ENCODE data around the gene NUDT16L1. TPM values are rescaled to one million over a fixed set of nuclear protein-coding genes. Genes with fewer than 3 reads are reported as not detected.

NUDT16L1 gene
- total and polyA plus RNA-seq, 2 of the 13 experiments (the other 11 are each of a cell fraction or from before 2014, with no cell fraction given): 28.0 to 40.5 TPM

GRCh38 chr16:4693296-4693955, at the start of gene NUDT16L1 (continued):
- TF ChIP-seq CBX2 (IDR thresholded peaks at IDR 0.05; ENCODE audit: low read depth, low read length) (no peak), CBX2 (CRISPR knock-in tag; IDR thresholded peaks at IDR 0.05; ENCODE audit: low read depth) (no peak), DRAP1 (CRISPR knock-in tag; IDR thresholded peaks at IDR 0.05) (peak; percentile 86), ATM (IDR thresholded peaks at IDR 0.05; ENCODE audit: borderline replicate concordance) (no peak), MXD3 (CRISPR knock-in tag; IDR thresholded peaks at IDR 0.05) (0 out of 2 replicates have a peak, but pooled peaks have one; percentile 14), SMARCC2 (IDR thresholded peaks at IDR 0.05) (no peak), BCLAF1 (IDR thresholded peaks at IDR 0.05) (no peak), ZNF83 (CRISPR knock-in tag; IDR thresholded peaks at IDR 0.05; ENCODE audit: borderline replicate concordance) (no peak), ZNF180 (CRISPR knock-in tag; IDR thresholded peaks at IDR 0.05; ENCODE audit: borderline replicate concordance, low read depth) (no peak), JARID2 (CRISPR knock-in tag; IDR thresholded peaks at IDR 0.05; ENCODE audit: insufficient replicate concordance) (no peak), AKAP8 (CRISPR knock-in tag; IDR thresholded peaks at IDR 0.05) (peak; percentile 99; the same call in 1 of the 2 replicates), PLSCR1 (CRISPR knock-in tag; IDR thresholded peaks at IDR 0.05; ENCODE audit: borderline replicate concordance) (no peak), ZNF572 (CRISPR knock-in tag; IDR thresholded peaks at IDR 0.05) (no peak), ZNF713 (CRISPR knock-in tag; IDR thresholded peaks at IDR 0.05) (no peak), POLR2G (IDR thresholded peaks at IDR 0.05; ENCODE audit: low read depth, low read length) (peak; percentile 82)
- TF ChIP-seq, protein P1, sequence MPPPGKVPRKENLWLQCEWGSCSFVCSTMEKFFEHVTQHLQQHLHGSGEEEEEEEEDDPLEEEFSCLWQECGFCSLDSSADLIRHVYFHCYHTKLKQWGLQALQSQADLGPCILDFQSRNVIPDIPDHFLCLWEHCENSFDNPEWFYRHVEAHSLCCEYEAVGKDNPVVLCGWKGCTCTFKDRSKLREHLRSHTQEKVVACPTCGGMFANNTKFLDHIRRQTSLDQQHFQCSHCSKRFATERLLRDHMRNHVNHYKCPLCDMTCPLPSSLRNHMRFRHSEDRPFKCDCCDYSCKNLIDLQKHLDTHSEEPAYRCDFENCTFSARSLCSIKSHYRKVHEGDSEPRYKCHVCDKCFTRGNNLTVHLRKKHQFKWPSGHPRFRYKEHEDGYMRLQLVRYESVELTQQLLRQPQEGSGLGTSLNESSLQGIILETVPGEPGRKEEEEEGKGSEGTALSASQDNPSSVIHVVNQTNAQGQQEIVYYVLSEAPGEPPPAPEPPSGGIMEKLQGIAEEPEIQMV (CRISPR knock-in tag; IDR thresholded peaks at IDR 0.05; ENCODE audit: low read depth): no peak
- TF ChIP-seq, protein P2, sequence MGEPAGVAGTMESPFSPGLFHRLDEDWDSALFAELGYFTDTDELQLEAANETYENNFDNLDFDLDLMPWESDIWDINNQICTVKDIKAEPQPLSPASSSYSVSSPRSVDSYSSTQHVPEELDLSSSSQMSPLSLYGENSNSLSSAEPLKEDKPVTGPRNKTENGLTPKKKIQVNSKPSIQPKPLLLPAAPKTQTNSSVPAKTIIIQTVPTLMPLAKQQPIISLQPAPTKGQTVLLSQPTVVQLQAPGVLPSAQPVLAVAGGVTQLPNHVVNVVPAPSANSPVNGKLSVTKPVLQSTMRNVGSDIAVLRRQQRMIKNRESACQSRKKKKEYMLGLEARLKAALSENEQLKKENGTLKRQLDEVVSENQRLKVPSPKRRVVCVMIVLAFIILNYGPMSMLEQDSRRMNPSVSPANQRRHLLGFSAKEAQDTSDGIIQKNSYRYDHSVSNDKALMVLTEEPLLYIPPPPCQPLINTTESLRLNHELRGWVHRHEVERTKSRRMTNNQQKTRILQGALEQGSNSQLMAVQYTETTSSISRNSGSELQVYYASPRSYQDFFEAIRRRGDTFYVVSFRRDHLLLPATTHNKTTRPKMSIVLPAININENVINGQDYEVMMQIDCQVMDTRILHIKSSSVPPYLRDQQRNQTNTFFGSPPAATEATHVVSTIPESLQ (CRISPR knock-in tag; conservative IDR thresholded peaks at IDR 0.05): no peak
- TF ChIP-seq, protein P3, sequence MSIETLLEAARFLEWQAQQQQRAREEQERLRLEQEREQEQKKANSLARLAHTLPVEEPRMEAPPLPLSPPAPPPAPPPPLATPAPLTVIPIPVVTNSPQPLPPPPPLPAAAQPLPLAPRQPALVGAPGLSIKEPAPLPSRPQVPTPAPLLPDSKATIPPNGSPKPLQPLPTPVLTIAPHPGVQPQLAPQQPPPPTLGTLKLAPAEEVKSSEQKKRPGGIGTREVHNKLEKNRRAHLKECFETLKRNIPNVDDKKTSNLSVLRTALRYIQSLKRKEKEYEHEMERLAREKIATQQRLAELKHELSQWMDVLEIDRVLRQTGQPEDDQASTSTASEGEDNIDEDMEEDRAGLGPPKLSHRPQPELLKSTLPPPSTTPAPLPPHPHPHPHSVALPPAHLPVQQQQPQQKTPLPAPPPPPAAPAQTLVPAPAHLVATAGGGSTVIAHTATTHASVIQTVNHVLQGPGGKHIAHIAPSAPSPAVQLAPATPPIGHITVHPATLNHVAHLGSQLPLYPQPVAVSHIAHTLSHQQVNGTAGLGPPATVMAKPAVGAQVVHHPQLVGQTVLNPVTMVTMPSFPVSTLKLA (IDR thresholded peaks at IDR 0.05): no peak
- TF ChIP-seq, protein P4, sequence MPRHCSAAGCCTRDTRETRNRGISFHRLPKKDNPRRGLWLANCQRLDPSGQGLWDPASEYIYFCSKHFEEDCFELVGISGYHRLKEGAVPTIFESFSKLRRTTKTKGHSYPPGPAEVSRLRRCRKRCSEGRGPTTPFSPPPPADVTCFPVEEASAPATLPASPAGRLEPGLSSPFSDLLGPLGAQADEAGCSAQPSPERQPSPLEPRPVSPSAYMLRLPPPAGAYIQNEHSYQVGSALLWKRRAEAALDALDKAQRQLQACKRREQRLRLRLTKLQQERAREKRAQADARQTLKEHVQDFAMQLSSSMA (CRISPR knock-in tag; IDR thresholded peaks at IDR 0.05): no peak

Data from HepG2 (cell line).